DND-41 (cell line): ENCODE measurements around the gene SMARCA2.

Experiments
- ATAC-seq: fragments of 200-7000 bp; cut with Tn5 transposase; 3 replicates; pipeline ENCODE4 v1.9.1; 2021; ENCODE audit warnings: low read depth; ENCODE audit not compliant: insufficient read depth
- DNase-seq: peaks from one replicate; pipeline ENCODE4 v3.0.0-alpha.2; 2020
- H2AFZ ChIP-seq: 2 replicates; pipeline ENCODE4 v1.6.0; 2012; ENCODE audit warnings: low read depth, low read length
- H3K27ac ChIP-seq: 2 replicates; pipeline ENCODE4 v1.5.1; 2012; ENCODE audit warnings: low read length, inconsistent platforms
- H3K27me3 ChIP-seq: fragments of 200-600 bp; sonication (generic); 2 replicates; pipeline ENCODE4 v1.6.0; 2012; ENCODE audit warnings: low read length, mild to moderate bottlenecking, inconsistent platforms; ENCODE audit not compliant: insufficient read depth, poor library complexity
- H3K36me3 ChIP-seq: 2 replicates; pipeline ENCODE4 v1.5.1; 2012; ENCODE audit warnings: low read length, inconsistent platforms; ENCODE audit not compliant: insufficient read depth
- H3K4me1 ChIP-seq: 2 replicates; pipeline ENCODE4 v1.5.1; 2012; ENCODE audit warnings: mild to moderate bottlenecking, low read length; ENCODE audit not compliant: insufficient read depth
- H3K4me2 ChIP-seq: 2 replicates; pipeline ENCODE4 v1.6.0; 2012; ENCODE audit warnings: mild to moderate bottlenecking, moderate library complexity, low read length, inconsistent platforms; ENCODE audit not compliant: insufficient read depth
- H3K4me3 ChIP-seq, 2 experiments: fragments of 200-600 bp in 1 of 2; shearing (Covaris generic) in 1 of 2; 2 replicates each; pipeline ENCODE4 v1.5.1; 2012 to 2016; ENCODE audit warnings: inconsistent platforms in 2 of 2, low read length in 2 of 2, mild to moderate bottlenecking in 2 of 2, low read depth in 1 of 2, moderate library complexity in 1 of 2
- H3K79me2 ChIP-seq: 2 replicates; pipeline ENCODE4 v1.6.0; 2012; ENCODE audit warnings: low read length, inconsistent platforms; ENCODE audit not compliant: insufficient read depth
- H3K9ac ChIP-seq: 2 replicates; pipeline ENCODE4 v1.6.0; 2012; ENCODE audit warnings: low read depth, mild to moderate bottlenecking, inconsistent platforms, low read length, moderate library complexity
- H3K9me3 ChIP-seq: 2 replicates; pipeline ENCODE4 v1.5.1; 2012; ENCODE audit warnings: low read length, moderate library complexity, mild to moderate bottlenecking, inconsistent platforms; ENCODE audit not compliant: insufficient read depth, severe bottlenecking
- H4K20me1 ChIP-seq: 2 replicates; pipeline ENCODE4 v1.6.0; 2012; ENCODE audit warnings: low read length; ENCODE audit not compliant: insufficient read depth
- CTCF ChIP-seq: IDR thresholded peaks from 2 replicates; pipeline ENCODE4 v1.5.1; 2012; ENCODE audit warnings: borderline replicate concordance, low read length, moderate library complexity, mild to moderate bottlenecking; ENCODE audit not compliant: poor library complexity, severe bottlenecking; ENCODE audit errors: extremely low read depth
- EZH2 ChIP-seq: IDR thresholded peaks from 3 replicates; pipeline ENCODE4 v1.6.1; 2012; ENCODE audit warnings: borderline replicate concordance, low read depth, mild to moderate bottlenecking, moderate library complexity, low read length, inconsistent platforms; ENCODE audit not compliant: severe bottlenecking

SMARCA2 gene

GRCh38 chr9:2043243-2043642 lies 28.1 kb downstream of the SMARCA2 start:
- TF ChIP-seq CTCF (no peak), EZH2 (no peak)
- H3K27me3 ChIP-seq: no peaks in the 10 kb centered on the region
- H3K79me2 ChIP-seq: peaks cover 2% of the 10 kb centered on the region; the same call in 1 of the 2 replicates
- no peaks in the 10 kb centered on the region for H3K4me1 ChIP-seq
- H3K27ac ChIP-seq: no peak overlapping the region
- peaks cover 61% of the 10 kb centered on the region for H3K36me3 ChIP-seq
- ATAC-seq: no peak
- no peak overlapping the region for H3K9ac ChIP-seq
- no peak overlapping the region for H3K4me3 ChIP-seq
- H4K20me1 ChIP-seq: no peaks in the 10 kb centered on the region; the same call in 1 of the 2 replicates
- DNase-seq: no peak
- no peak overlapping the region for H3K4me2 ChIP-seq
- H2AFZ ChIP-seq: no peak overlapping the region
- H3K9me3 ChIP-seq: no peaks in the 10 kb centered on the region

GRCh38 chr9:2043881-2044462 lies 28.8 kb downstream of the SMARCA2 start:
- Histone ChIP-seq H3K36me3 (peaks cover 57% of the 10 kb centered on the region), H3K79me2 (peaks cover 2% of the 10 kb centered on the region; the same call in 1 of the 2 replicates), H3K4me2 (no peak overlapping the region), H3K4me1 (no peaks in the 10 kb centered on the region), H4K20me1 (no peaks in the 10 kb centered on the region; the same call in 1 of the 2 replicates), H3K9me3 (no peaks in the 10 kb centered on the region), H3K27me3 (no peaks in the 10 kb centered on the region), H2AFZ (no peak overlapping the region), H3K4me3 (no peak overlapping the region), H3K9ac (no peak overlapping the region), H3K27ac (no peak overlapping the region)
- DNase-seq (no peak), ATAC-seq (no peak)
- TF ChIP-seq CTCF (no peak), EZH2 (no peak)

DNA sequence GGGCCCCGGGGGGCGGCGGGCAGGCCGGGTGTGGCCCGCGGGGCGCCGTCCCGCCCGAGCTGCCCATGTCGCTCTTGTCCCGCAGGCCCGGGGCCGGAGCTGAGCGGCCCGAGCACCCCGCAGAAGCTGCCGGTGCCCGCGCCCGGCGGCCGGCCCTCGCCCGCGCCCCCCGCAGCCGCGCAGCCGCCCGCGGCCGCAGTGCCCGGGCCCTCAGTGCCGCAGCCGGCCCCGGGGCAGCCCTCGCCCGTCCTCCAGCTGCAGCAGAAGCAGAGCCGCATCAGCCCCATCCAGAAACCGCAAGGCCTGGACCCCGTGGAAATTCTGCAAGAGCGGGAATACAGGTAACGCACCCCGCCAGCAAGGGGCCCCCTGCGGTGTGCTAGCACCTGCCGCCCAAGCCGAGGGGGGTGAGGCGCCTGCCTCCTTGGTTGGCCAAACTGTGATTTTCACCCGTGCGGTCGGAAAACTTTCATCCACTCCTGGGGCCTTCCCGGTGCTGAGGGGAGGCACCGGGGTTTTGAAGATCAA lies 32.1 kb downstream of the SMARCA2 start:
- Histone ChIP-seq H3K27me3 (no peaks in the 10 kb centered on the region), H3K27ac (no peak overlapping the region), H3K4me2 (no peak overlapping the region), H3K36me3 (peaks cover 27% of the 10 kb centered on the region), H3K4me3 (no peak overlapping the region), H3K4me1 (no peaks in the 10 kb centered on the region), H4K20me1 (no peaks in the 10 kb centered on the region), H2AFZ (no peak overlapping the region), H3K9me3 (no peaks in the 10 kb centered on the region), H3K79me2 (peaks cover 2% of the 10 kb centered on the region; the same call in 1 of the 2 replicates), H3K9ac (no peak overlapping the region)
- DNase-seq (no peak), ATAC-seq (no peak)
- TF ChIP-seq CTCF (no peak), EZH2 (no peak)
